ENCODE results near the gene WSB1. TPM values are rescaled to one million over a fixed set of nuclear protein-coding genes. Genes with fewer than 3 reads are reported as not detected.

The WSB1 gene
- total and polyA plus RNA-seq, 2 of the 8 experiments (the other 6 are each of a cell fraction or from before 2014, with no cell fraction given): 113 to 140 TPM

GRCh38 chr17:27310565-27311110 lies 16.7 kb downstream of the WSB1 start:
- no peaks in the 10 kb centered on the region for H3K23me2 ChIP-seq (ENCODE audit: low read depth, low read length)
- no peaks in the 10 kb centered on the region for H3K27me3 ChIP-seq (replicated peaks in 1 of 4; ENCODE audit: control insufficient read depth in 3 of 4, extremely low read depth in 1 of 4, insufficient read depth in 3 of 4, low read length in 3 of 4)
- H4K91ac ChIP-seq (replicated peaks; ENCODE audit: insufficient read length, low read length): no peak overlapping the region
- H3K9me3 ChIP-seq (ENCODE audit: insufficient read depth in 2 of 2, low read depth in 1 of 2, low read length in 1 of 2): no peaks in the 10 kb centered on the region
- WGBS, 2 experiments (ENCODE audit: extremely low coverage in 1 of 2, insufficient coverage in 1 of 2, insufficient read length in 1 of 2, insufficient replicate concordance in 2 of 2, low coverage in 1 of 2, low lambda C conversion rate in 2 of 2, missing lambda C conversion rate in 1 of 2): 95% methylated on average over 4 of the region's 4 CpGs; no CpG with 5 or more reads in 1 of the 2 experiments
- H2BK12ac ChIP-seq (ENCODE audit: low read depth, low read length): no peak overlapping the region
- no peaks in the 10 kb centered on the region for H3K79me1 ChIP-seq (ENCODE audit: low read depth, low read length)
- no peak for FAIRE-seq
- no peak overlapping the region for H3K4ac ChIP-seq (replicated peaks; ENCODE audit: insufficient read length, low read depth, low read length)
- no peak overlapping the region for H3K9ac ChIP-seq (replicated peaks in 1 of 4; ENCODE audit: extremely low read depth in 1 of 4, low read depth in 3 of 4, low read length in 3 of 4)
- no peak overlapping the region for H2BK20ac ChIP-seq (ENCODE audit: low read length)
- H3K18ac ChIP-seq (ENCODE audit: extremely low read depth, low read length): no peak overlapping the region
- peaks cover 1 to 3% of the 10 kb centered on the region in 2 experiments for H4K20me1 ChIP-seq (replicated peaks in 1 of 2; ENCODE audit: control insufficient read depth in 1 of 2, insufficient read depth in 2 of 2, low read length in 2 of 2)
- H2AFZ ChIP-seq (ENCODE audit: low read length): no peak overlapping the region
- ChIA-PET POLR2A (ENCODE audit: partially characterized antibody) (interaction anchor here (5.3 kb wide), 1 partner anchor 16 kb away, joined by 33 read pairs; the partner anchor contains the start of gene WSB1), CTCF (ENCODE audit: partially characterized antibody) (interaction anchor here (1.0 to 1.5 kb wide), 2 partner anchors 10 to 17 kb away, joined by 4 to 5 read pairs; no protein-coding TSS in a partner anchor)
- no peak overlapping the region for H2AK5ac ChIP-seq (ENCODE audit: low read depth, low read length)
- peaks cover 10 to 81% (median 61%) of the 10 kb centered on the region in 4 experiments for H3K36me3 ChIP-seq (ENCODE audit: control insufficient read depth in 2 of 4, insufficient read depth in 4 of 4, low read length in 3 of 4)
- peaks cover 0 to 3% of the 10 kb centered on the region in 2 experiments; a peak in 2 of 4 replicates for H3K79me2 ChIP-seq (ENCODE audit: control insufficient read depth in 1 of 2, insufficient read depth in 2 of 2, low read length in 2 of 2)
- H3K23ac ChIP-seq (ENCODE audit: insufficient read length): no peak overlapping the region
- H3K4me1 ChIP-seq (replicated peaks in 1 of 4; ENCODE audit: control insufficient read depth in 3 of 4, insufficient read depth in 4 of 4, low read length in 3 of 4): no peaks in the 10 kb centered on the region
- no peak for DNase-seq (ENCODE audit: low read depth in 1 of 2, low spot score in 2 of 2)
- no peak for TF ChIP-seq JUND (IDR thresholded peaks at IDR 0.05; ENCODE audit: low read length)
- TF ChIP-seq CEBPB (IDR thresholded peaks at IDR 0.05; ENCODE audit: low read depth, low read length): no peak
- TF ChIP-seq EZH2 (IDR thresholded peaks at IDR 0.05; ENCODE audit: low read depth, low read length, severe bottlenecking): no peak
- H4K5ac ChIP-seq (ENCODE audit: insufficient read length, low read depth, low read length): no peak overlapping the region
- no peak overlapping the region for H2BK120ac ChIP-seq (replicated peaks; ENCODE audit: low read depth, low read length)
- H3K4me3 ChIP-seq (ENCODE audit: extremely low read depth in 1 of 4, insufficient read depth in 2 of 4, low read depth in 3 of 4, low read length in 4 of 4): no peak overlapping the region
- H3K27ac ChIP-seq (ENCODE audit: low read depth, low read length): no peak overlapping the region
- H2BK15ac ChIP-seq (ENCODE audit: low read length): no peak overlapping the region
- no peak overlapping the region for H2BK5ac ChIP-seq (ENCODE audit: low read depth, low read length)
- no peak overlapping the region for H4K8ac ChIP-seq (ENCODE audit: extremely low read depth, insufficient read depth, low read length)
- H3K56ac ChIP-seq (replicated peaks; ENCODE audit: insufficient read length, low read depth, low read length): no peak overlapping the region
- no peak overlapping the region for H3K4me2 ChIP-seq (ENCODE audit: insufficient read depth in 1 of 2, low read depth in 2 of 2, low read length in 2 of 2)
- no peak overlapping the region for H3K14ac ChIP-seq (ENCODE audit: insufficient read length)

Measured in H1 (cell line).